Measurements from ENCODE around the gene BAIAP2. TPM values are rescaled to one million over a fixed set of nuclear protein-coding genes. Genes with fewer than 3 reads are reported as not detected.
"Not testable (repeated sequence)": the region's sequence is repeated elsewhere in the genome, so short reads cannot be mapped to it uniquely, and the experiment has no call there.

Gene BAIAP2
- polyA plus RNA-seq, 3 donors = 6.9 to 23.7 (median 14.9) TPM

- H3K27ac ChIP-seq (ENCODE audit: low read depth, low read length) = no peak overlapping the region
- 81 to 91% (median 83%) methylated on average over 23 to 24 of the region's 24 CpGs for WGBS, 3 donors
These were observed 15.1 kb upstream of the BAIAP2 start for GRCh38 chr17:81019563-81020442.

GRCh38 chr17:81020443-81020766 lies 14.5 kb upstream of the BAIAP2 start:
- no peak overlapping the region for H3K27ac ChIP-seq (ENCODE audit: low read depth, low read length)
- 85 to 89% (median 87%) methylated on average over 11 of the region's 11 CpGs for WGBS, 3 donors

- 39 to 59% (median 57%) methylated on average over 21 to 24 of the region's 24 CpGs for WGBS, 3 donors
These were observed 14.0 kb upstream of the BAIAP2 start for GRCh38 chr17:81020767-81021497.

GRCh38 chr17:81021531-81022343 lies 13.2 kb upstream of the BAIAP2 start:
- no peak overlapping the region for H3K27ac ChIP-seq (ENCODE audit: low read depth, low read length)
- WGBS, 3 donors = 82 to 91% (median 85%) methylated on average over 19 of the region's 19 CpGs

More at GRCh38 chr17:81020767-81021497, 14.0 kb upstream of the BAIAP2 start:
- no peak overlapping the region for H3K27ac ChIP-seq (ENCODE audit: low read depth, low read length)

GRCh38 chr17:81022344-81022676 lies 12.6 kb upstream of the BAIAP2 start:
- H3K27ac ChIP-seq (ENCODE audit: low read depth, low read length) = no peak overlapping the region
- WGBS, 3 donors = 88 to 89% (median 89%) methylated on average over 5 to 6 of the region's 6 CpGs

- H3K27ac ChIP-seq (ENCODE audit: low read depth, low read length) = no peak overlapping the region
- WGBS, 3 donors = 69 to 83% (median 76%) methylated on average over 16 of the region's 16 CpGs
These were observed 9.7 kb upstream of the BAIAP2 start for GRCh38 chr17:81025065-81025740.

- no peak overlapping the region for H3K27ac ChIP-seq (ENCODE audit: low read depth, low read length)
- WGBS, 3 donors = 78 to 84% (median 79%) methylated on average over 22 of the region's 22 CpGs
These were observed 9.2 kb upstream of the BAIAP2 start for GRCh38 chr17:81025741-81026129.

GRCh38 chr17:81026266-81027036 lies 8.5 kb upstream of the BAIAP2 start:
- H3K27ac ChIP-seq (ENCODE audit: low read depth, low read length) = no peak overlapping the region
- WGBS, 3 donors = 50 to 71% (median 63%) methylated on average over 31 of the region's 31 CpGs

GRCh38 chr17:81027038-81027437 lies 7.9 kb upstream of the BAIAP2 start:
- H3K27ac ChIP-seq (ENCODE audit: low read depth, low read length) = no peak overlapping the region
- WGBS, 3 donors = 54 to 76% (median 57%) methylated on average over 15 of the region's 15 CpGs

- H3K27ac ChIP-seq (ENCODE audit: low read depth, low read length) = no peak overlapping the region
- 32 to 48% (median 39%) methylated on average over 31 to 37 of the region's 37 CpGs for WGBS, 3 donors
These were observed 7.1 kb upstream of the BAIAP2 start for GRCh38 chr17:81027591-81028505.

GRCh38 chr17:81028506-81028858 lies 6.5 kb upstream of the BAIAP2 start:
- WGBS, 3 donors = 19 to 31% (median 25%) methylated on average over 12 of the region's 12 CpGs

GRCh38 chr17:81029859-81030258 lies 5.1 kb upstream of the BAIAP2 start:
- 89 to 95% (median 92%) methylated on average over 11 of the region's 11 CpGs for WGBS, 3 donors
- no peak overlapping the region for H3K27ac ChIP-seq (ENCODE audit: low read depth, low read length)

More at GRCh38 chr17:81028506-81028858, 6.5 kb upstream of the BAIAP2 start:
- no peak overlapping the region for H3K27ac ChIP-seq (ENCODE audit: low read depth, low read length)

- not testable (repeated sequence) for H3K27ac ChIP-seq (ENCODE audit: low read depth, low read length)
- WGBS, 3 donors = 92 to 95% (median 94%) methylated on average over 9 of the region's 9 CpGs
These were observed 4.6 kb upstream of the BAIAP2 start for GRCh38 chr17:81030312-81030711.

- 51 to 62% (median 57%) methylated on average over 32 of the region's 32 CpGs for WGBS, 3 donors
- no peak overlapping the region for H3K27ac ChIP-seq (ENCODE audit: low read depth, low read length)
These were observed 4.0 kb upstream of the BAIAP2 start for GRCh38 chr17:81030741-81031565.

GRCh38 chr17:81031566-81032550 lies 3.1 kb upstream of the BAIAP2 start:
- WGBS, 3 donors = 61 to 88% (median 62%) methylated on average over 39 to 41 of the region's 41 CpGs
- no peak overlapping the region for H3K27ac ChIP-seq (ENCODE audit: low read depth, low read length)
